ENCODE measurements around the gene ECPAS. TPM values are rescaled to one million over a fixed set of nuclear protein-coding genes. Genes with fewer than 3 reads are reported as not detected.

ECPAS gene
- total RNA-seq, 1 experiment from 2014 or later, result 71.1 TPM

DNA sequence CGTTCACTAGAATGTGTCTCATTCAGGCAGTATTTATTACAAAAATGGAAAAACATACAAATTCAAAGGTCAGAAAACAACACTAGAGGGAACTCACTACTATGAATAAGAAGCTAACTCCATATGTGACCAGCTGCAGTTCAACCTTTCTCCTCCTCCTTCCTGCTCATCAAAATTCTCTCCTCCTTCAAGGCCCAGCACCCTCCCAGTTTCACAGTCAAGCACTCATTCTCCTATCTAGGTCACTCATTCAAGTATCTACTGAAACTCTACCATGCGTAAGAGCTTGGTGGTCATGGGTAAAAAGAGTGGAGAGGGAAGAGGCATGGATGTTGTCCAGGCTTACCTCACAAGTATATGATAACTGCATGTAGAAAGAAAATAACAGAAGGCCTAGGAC is 27.7 kb downstream of the ECPAS start (continued):
- TF ChIP-seq, protein P1, sequence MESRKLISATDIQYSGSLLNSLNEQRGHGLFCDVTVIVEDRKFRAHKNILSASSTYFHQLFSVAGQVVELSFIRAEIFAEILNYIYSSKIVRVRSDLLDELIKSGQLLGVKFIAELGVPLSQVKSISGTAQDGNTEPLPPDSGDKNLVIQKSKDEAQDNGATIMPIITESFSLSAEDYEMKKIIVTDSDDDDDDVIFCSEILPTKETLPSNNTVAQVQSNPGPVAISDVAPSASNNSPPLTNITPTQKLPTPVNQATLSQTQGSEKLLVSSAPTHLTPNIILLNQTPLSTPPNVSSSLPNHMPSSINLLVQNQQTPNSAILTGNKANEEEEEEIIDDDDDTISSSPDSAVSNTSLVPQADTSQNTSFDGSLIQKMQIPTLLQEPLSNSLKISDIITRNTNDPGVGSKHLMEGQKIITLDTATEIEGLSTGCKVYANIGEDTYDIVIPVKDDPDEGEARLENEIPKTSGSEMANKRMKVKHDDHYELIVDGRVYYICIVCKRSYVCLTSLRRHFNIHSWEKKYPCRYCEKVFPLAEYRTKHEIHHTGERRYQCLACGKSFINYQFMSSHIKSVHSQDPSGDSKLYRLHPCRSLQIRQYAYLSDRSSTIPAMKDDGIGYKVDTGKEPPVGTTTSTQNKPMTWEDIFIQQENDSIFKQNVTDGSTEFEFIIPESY (IDR thresholded peaks at IDR 0.05; ENCODE audit: extremely low read depth, insufficient replicate concordance, low read length), result no peak
- TF ChIP-seq TCF7L2 (IDR thresholded peaks at IDR 0.05; ENCODE audit: borderline replicate concordance, extremely low read depth, insufficient read depth, insufficient read length) (no peak), POLR2A (IDR thresholded peaks at IDR 0.05; ENCODE audit: borderline replicate concordance, extremely low read depth, insufficient read depth, insufficient read length) (no peak), EZH2 (IDR thresholded peaks at IDR 0.05) (no peak), SRF (IDR thresholded peaks at IDR 0.05; ENCODE audit: low read depth) (no peak), EZH2phosphoT487 (IDR thresholded peaks at IDR 0.05; ENCODE audit: borderline replicate concordance) (no peak)

DNA sequence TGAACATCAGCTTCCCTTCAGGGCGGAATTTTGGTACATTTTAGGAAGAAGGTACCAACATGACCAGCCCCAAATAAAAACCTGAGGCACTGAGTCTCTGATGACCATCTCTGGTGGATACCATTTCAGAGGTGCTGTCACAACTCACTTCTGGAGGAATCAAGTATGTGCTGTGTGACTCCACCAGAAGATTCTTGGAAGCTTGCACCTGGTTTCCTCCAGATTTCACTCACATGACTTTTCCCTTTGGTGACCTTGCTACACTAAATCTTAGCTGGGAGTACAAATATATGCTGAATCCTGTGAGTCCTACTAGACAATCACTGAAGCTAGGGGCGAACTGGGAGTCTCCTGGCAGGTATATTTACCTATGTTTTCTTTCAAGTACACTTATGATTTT is 28.5 kb downstream of the ECPAS start:
- intact Hi-C loops (cut with micrococcal nuclease), result no loop called here
- Histone ChIP-seq H3K36me3 (ENCODE audit: control insufficient read depth in 1 of 2, insufficient read depth in 2 of 2, low read length in 2 of 2) (no peaks in the 10 kb centered on the region; a peak in 1 of 4 replicates), H3K79me2 (ENCODE audit: insufficient read depth, low read length) (peaks cover 100% of the 10 kb centered on the region), H2AFZ (ENCODE audit: low read depth, low read length, poor library complexity, severe bottlenecking) (no peak overlapping the region), H4K20me1 (ENCODE audit: insufficient read depth) (peaks cover 23% of the 10 kb centered on the region; the same call in 1 of the 2 replicates), H3K9me3 (ENCODE audit: control insufficient read depth in 1 of 2, insufficient read depth in 1 of 2, low read depth in 1 of 2, low read length in 2 of 2) (no peaks in the 10 kb centered on the region), H3K27me3 (ENCODE audit: insufficient read depth, low read length) (no peaks in the 10 kb centered on the region), H3K9ac (ENCODE audit: low read length) (no peak overlapping the region), H3K4me2 (ENCODE audit: low read length) (no peak overlapping the region), H3K4me3 (replicated peaks in 1 of 2; ENCODE audit: low read depth in 1 of 2, low read length in 2 of 2) (no peak overlapping the region), H3K27ac (ENCODE audit: low read depth, low read length) (no peak overlapping the region), H3K4me1 (ENCODE audit: control insufficient read depth in 1 of 2, insufficient read depth in 2 of 2, low read length in 2 of 2) (0 out of 4 replicates have a peak, but pooled peaks cover 0 to 4% of the 10 kb centered on the region in 2 experiments), H3K9me2 (ENCODE audit: insufficient read depth) (no peaks in the 10 kb centered on the region)
- ChIA-PET CTCF (no interaction called here), RAD21 (ENCODE audit: low non-redundant PET in 1 of 2, low total read pairs in 2 of 2, uncharacterized antibody in 2 of 2, unreplicated experiment in 2 of 2) (interaction anchor here in 1 of 2 experiments (0.5 kb wide), 1 partner anchor 622 kb away, joined by 3 read pairs; no protein-coding TSS in a partner anchor), POLR2A (no interaction called here)
- TF ChIP-seq, protein P1 (IDR thresholded peaks at IDR 0.05; ENCODE audit: extremely low read depth, insufficient replicate concordance, low read length), result no peak
- no peak for TF ChIP-seq TCF7L2 (IDR thresholded peaks at IDR 0.05; ENCODE audit: borderline replicate concordance, extremely low read depth, insufficient read depth, insufficient read length)
- no peak for TF ChIP-seq CEBPB (IDR thresholded peaks at IDR 0.05; ENCODE audit: low read depth)
- TF ChIP-seq EGR1 (IDR thresholded peaks at IDR 0.05; ENCODE audit: low read depth), result no peak
- TF ChIP-seq ELF1 (IDR thresholded peaks at IDR 0.05; ENCODE audit: borderline replicate concordance, low read depth), result no peak
- no peak for TF ChIP-seq FOSL1 (IDR thresholded peaks at IDR 0.05; ENCODE audit: low read depth)
- no TSS peak for BruUV-seq (replicated peaks)
- ATAC-seq, result no peak
- no peak for DNase-seq (ENCODE audit: low read depth, low spot score)

Measured in HCT116 (cell line).